NCI-H128 (cell line): Measurements from ENCODE around the gene GRIK4.

ENCODE experiments used
- DNase-seq: peaks from one replicate; lab custom pipeline; 2025; ENCODE audit not compliant: unreplicated experiment; lab: John Stamatoyannopoulos, UW

Gene GRIK4

GRCh38 chr11:120626791-120627190 is 115.2 kb downstream of the GRIK4 start:
- no peak for DNase-seq

- no peak for DNase-seq
These were observed 116.0 kb downstream of the GRIK4 start for GRCh38 chr11:120627327-120628163.

GRCh38 chr11:120629407-120630080 is 118.0 kb downstream of the GRIK4 start:
- no peak for DNase-seq

GRCh38 chr11:120630122-120630521 is 118.6 kb downstream of the GRIK4 start:
- DNase-seq: no peak

GRCh38 chr11:120632579-120632978 is 121.0 kb downstream of the GRIK4 start:
- no peak for DNase-seq

GRCh38 chr11:120633616-120634393 is 122.3 kb downstream of the GRIK4 start:
- no peak for DNase-seq

- no peak for DNase-seq
These were observed 123.2 kb downstream of the GRIK4 start for GRCh38 chr11:120634706-120635105.

GRCh38 chr11:120635136-120635810 is 123.7 kb downstream of the GRIK4 start:
- DNase-seq: no peak

GRCh38 chr11:120637131-120637530 is 125.6 kb downstream of the GRIK4 start:
- no peak for DNase-seq

- no peak for DNase-seq
These were observed 130.8 kb downstream of the GRIK4 start for GRCh38 chr11:120642196-120642894.

GRCh38 chr11:120643284-120643683 is 131.7 kb downstream of the GRIK4 start:
- DNase-seq: no peak

GRCh38 chr11:120645639-120646038 is 134.1 kb downstream of the GRIK4 start:
- DNase-seq: peak; percentile 54

- DNase-seq: no peak
These were observed 134.7 kb downstream of the GRIK4 start for GRCh38 chr11:120646206-120646605.

GRCh38 chr11:120647681-120648080 is 136.1 kb downstream of the GRIK4 start:
- DNase-seq: no peak

- no peak for DNase-seq
These were observed 137.2 kb downstream of the GRIK4 start for GRCh38 chr11:120648771-120649170.

GRCh38 chr11:120649316-120649715 is 137.8 kb downstream of the GRIK4 start:
- no peak for DNase-seq

- no peak for DNase-seq
These were observed 139.8 kb downstream of the GRIK4 start for GRCh38 chr11:120651396-120651795.

- DNase-seq: no peak
These were observed 140.3 kb downstream of the GRIK4 start for GRCh38 chr11:120651836-120652235.

- no peak for DNase-seq
These were observed 141.3 kb downstream of the GRIK4 start for GRCh38 chr11:120652705-120653335.

GRCh38 chr11:120655589-120655988 is 144.0 kb downstream of the GRIK4 start:
- DNase-seq: no peak
